Gastrocnemius medialis (tissue), 4 donors: ENCODE data around the gene FAM237A. TPM values are rescaled to one million over a fixed set of nuclear protein-coding genes. Genes with fewer than 3 reads are reported as not detected.

ENCODE experiments used
- ATAC-seq, 2 donors: fragments of 150-250 bp; one replicate each; pipeline ENCODE4 v1.9.1; 2016
- DNase-seq, 2 donors: peaks; one replicate each; pipeline ENCODE4 v3.0.0-alpha.2; 2019
- H3K27ac ChIP-seq, 4 donors: fragments of 200-600 bp; sonication (generic); 1 replicate in 1 of 4; 2 replicates in 3 of 4; pipeline ENCODE4 v1.5.1; 2016 to 2018; ENCODE audit warnings: mild to moderate bottlenecking in 2 of 4, moderate library complexity in 1 of 4
- H3K27me3 ChIP-seq, 3 donors: fragments of 200-600 bp; sonication (generic) in 2 of 3; 1 replicate in 1 of 3; 2 replicates in 2 of 3; pipeline versions ENCODE4 v1.5.1 to v1.6.0; 2016 to 2019; ENCODE audit warnings: mild to moderate bottlenecking in 1 of 3, moderate library complexity in 1 of 3
- H3K36me3 ChIP-seq, 2 donors: fragments of 200-600 bp; sonication (generic) in 1 of 2; one replicate each; pipeline ENCODE4 v1.5.1; 2017 to 2018
- H3K4me1 ChIP-seq, 2 donors: fragments of 200-600 bp; sonication (generic) in 1 of 2; one replicate each; pipeline ENCODE4 v1.5.1; 2016 to 2017; ENCODE audit warnings: mild to moderate bottlenecking in 2 of 2
- H3K4me3 ChIP-seq, 4 donors: fragments of 200-600 bp; sonication (generic) in 3 of 4; 1 replicate in 1 of 4; 2 replicates in 3 of 4; pipeline ENCODE4 v1.5.1; 2016 to 2019; ENCODE audit warnings: mild to moderate bottlenecking in 2 of 4
- H3K9me3 ChIP-seq, 3 donors: fragments of 200-600 bp; sonication (generic) in 2 of 3; 1 replicate in 1 of 3; 2 replicates in 2 of 3; pipeline ENCODE4 v1.5.1; 2016 to 2019
- CTCF ChIP-seq, 5 experiments: fragments of 450-650 bp in 3 of 5; fragments of 200-600 bp in 2 of 5; sonication (generic) in 2 of 5; IDR thresholded peaks in 4 of 5; conservative IDR thresholded peaks in 1 of 5; 1 replicate in 4 of 5; 2 replicates in 1 of 5; pipeline ENCODE4 v1.5.1; 2016 to 2019; ENCODE audit warnings: antibody characterized with exemption in 5 of 5, mild to moderate bottlenecking in 3 of 5, moderate library complexity in 3 of 5
- POLR2A ChIP-seq, 2 donors: fragments of 450-650 bp; IDR thresholded peaks; one replicate each; pipeline ENCODE4 v1.6.1; 2017; ENCODE audit warnings: antibody characterized with exemption in 2 of 2, mild to moderate bottlenecking in 2 of 2, moderate library complexity in 2 of 2
- in situ Hi-C, 4 donors: fragments of 200-750 bp; cut with MboI; loops; one replicate each; pipeline versions ENCODE4 v1.15.0 to v1.8.0; 2017; ENCODE audit warnings: low sequenced_read_pairs in 4 of 4
- intact Hi-C: fragments of 100-400 bp; cut with DNase I; formaldehyde crosslinking; loops from one replicate; pipeline ENCODE4 v1.15.1; 2023; ENCODE audit warnings: low total_unique reads
- total RNA-seq, 4 donors: library from RNA; depleted of rRNA; stranded (reverse); fragments of >200 nt; gene quantifications; one replicate each; pipeline versions ENCODE4 v1.1.0 to v1.2.3, GENCODE V29; 2016

FAM237A gene
- not detected for total RNA-seq

- in situ Hi-C loops, result no loop called here
- ATAC-seq, result no peak
Measured at GRCh38 chr2:206642075-206643025, at the start of gene FAM237A. TSS of gene FAM237A (plus strand) at chr2:206642487. CDS start at chr2:206644237, 1,750 bp downstream.

GRCh38 chr2:206597717-206598218, 44.5 kb upstream of the FAM237A start:
- H3K9me3 ChIP-seq, result no peaks in the 10 kb centered on the region
- no peaks in the 10 kb centered on the region for H3K36me3 ChIP-seq
- DNase-seq (no peak), ATAC-seq (no peak)
- H3K27me3 ChIP-seq, result no peaks in the 10 kb centered on the region
- in situ Hi-C loops, result no loop called here
- no peak overlapping the region for H3K27ac ChIP-seq
- TF ChIP-seq POLR2A (IDR thresholded peaks at IDR 0.05), result no peak
- TF ChIP-seq CTCF (IDR thresholded peaks at IDR 0.05 in 4 of 5, conservative IDR thresholded peaks at IDR 0.05 in 1 of 5), result no peak
- H3K4me1 ChIP-seq, result no peaks in the 10 kb centered on the region
- H3K4me3 ChIP-seq, result no peak overlapping the region
- intact Hi-C loops, result no loop called here

More at GRCh38 chr2:206642075-206643025, at the start of gene FAM237A:
- H3K36me3 ChIP-seq, result no peaks in the 10 kb centered on the region
- DNase-seq, result no peak
- TF ChIP-seq POLR2A (IDR thresholded peaks at IDR 0.05), result no peak
- TF ChIP-seq CTCF (IDR thresholded peaks at IDR 0.05 in 4 of 5, conservative IDR thresholded peaks at IDR 0.05 in 1 of 5), result no peak
- H3K4me1 ChIP-seq, result no peaks in the 10 kb centered on the region
- peaks cover 14 to 21% (median 15%) of the 10 kb centered on the region in 3 donors for H3K27me3 ChIP-seq
- H3K9me3 ChIP-seq, result no peaks in the 10 kb centered on the region
- no peak within 1 kb of the TSS for H3K4me3 ChIP-seq
- no peak within 1 kb of the TSS for H3K27ac ChIP-seq
- intact Hi-C loops, result no loop called here

GRCh38 chr2:206603243-206603642, 39.0 kb upstream of the FAM237A start:
- Histone ChIP-seq H3K4me3 (no peak overlapping the region), H3K36me3 (no peaks in the 10 kb centered on the region), H3K27me3 (no peaks in the 10 kb centered on the region), H3K27ac (no peak overlapping the region), H3K9me3 (no peaks in the 10 kb centered on the region), H3K4me1 (no peaks in the 10 kb centered on the region)
- DNase-seq, result no peak
- intact Hi-C loops (no loop called here), in situ Hi-C loops (no loop called here)
- ATAC-seq, result no peak
- TF ChIP-seq POLR2A (IDR thresholded peaks at IDR 0.05) (no peak), CTCF (IDR thresholded peaks at IDR 0.05 in 4 of 5, conservative IDR thresholded peaks at IDR 0.05 in 1 of 5) (no peak)

- Histone ChIP-seq H3K27ac (no peak overlapping the region), H3K9me3 (no peaks in the 10 kb centered on the region), H3K4me3 (no peak overlapping the region), H3K27me3 (no peaks in the 10 kb centered on the region), H3K4me1 (no peaks in the 10 kb centered on the region), H3K36me3 (no peaks in the 10 kb centered on the region)
- no peak for TF ChIP-seq CTCF (IDR thresholded peaks at IDR 0.05 in 4 of 5, conservative IDR thresholded peaks at IDR 0.05 in 1 of 5)
- no peak for TF ChIP-seq POLR2A (IDR thresholded peaks at IDR 0.05)
- ATAC-seq, result no peak
- in situ Hi-C loops (no loop called here), intact Hi-C loops (no loop called here)
- DNase-seq, result no peak
Measured at GRCh38 chr2:206610451-206610850, 31.8 kb upstream of the FAM237A start.
